NCI-H2029 treated with DMSO at 0.1 percent for 48 hours (cell line): ENCODE results near the gene OR10G6.
"Not testable (repeated sequence)": the region's sequence is repeated elsewhere in the genome, so short reads cannot be mapped to it uniquely, and the experiment has no call there.

ENCODE experiments used
- DNase-seq: peaks from one replicate; lab custom pipeline; 2025; lab: John Stamatoyannopoulos, UW

Gene OR10G6

GRCh38 chr11:123995119-123995518 is at the start of gene OR10G6:
OR10G6 (minus strand) TSS chr11:123995161; CDS start chr11:123995161, 0 bp downstream.
- DNase-seq: no peak

- no peak for DNase-seq
Measured at GRCh38 chr11:124043420-124043819, 48.5 kb upstream of the OR10G6 start.

- DNase-seq: no peak
Measured at GRCh38 chr11:124041254-124041653, 46.3 kb upstream of the OR10G6 start, which contains the start of gene OR10G7. OR10G7 (minus strand) TSS chr11:124041325; CDS start chr11:124039001, 2,324 bp downstream.

- DNase-seq: no peak
Measured at GRCh38 chr11:124039557-124039956, 44.6 kb upstream of the OR10G6 start.

- no peak for DNase-seq
Measured at GRCh38 chr11:124036666-124037065, 41.7 kb upstream of the OR10G6 start.

GRCh38 chr11:124026498-124026897 is 31.5 kb upstream of the OR10G6 start, which contains the start of gene OR10G8:
OR10G8 (plus strand) TSS chr11:124026798; CDS start chr11:124029623, 2,825 bp downstream.
- DNase-seq: no peak

GRCh38 chr11:124015837-124016236 is 20.9 kb upstream of the OR10G6 start:
- not testable (repeated sequence) for DNase-seq

GRCh38 chr11:124012697-124013096 is 17.7 kb upstream of the OR10G6 start, which contains the start of gene OR10G4:
OR10G4 (plus strand) TSS chr11:124012997; CDS start chr11:124015575, 2,578 bp downstream.
- DNase-seq: no peak

- no peak for DNase-seq
Measured at GRCh38 chr11:123979311-123979710, 15.7 kb downstream of the OR10G6 start.

- DNase-seq: no peak
Measured at GRCh38 chr11:123977731-123978347, 17.1 kb downstream of the OR10G6 start, which contains the start of gene OR10S1. OR10S1 (minus strand) TSS chr11:123977781; CDS start chr11:123977664, 117 bp downstream.

- DNase-seq: no peak
Measured at GRCh38 chr11:123976770-123977560, 18.0 kb downstream of the OR10G6 start.

GRCh38 chr11:123973816-123974215 is 21.1 kb downstream of the OR10G6 start:
- no peak for DNase-seq

- no peak for DNase-seq
Measured at GRCh38 chr11:123956752-123957151, 38.2 kb downstream of the OR10G6 start.

- no peak for DNase-seq
Measured at GRCh38 chr11:123945132-123945531, 49.8 kb downstream of the OR10G6 start.
